HepG2 (cell line): ENCODE measurements around the gene ZSCAN21. TPM values are rescaled to one million over a fixed set of nuclear protein-coding genes. Genes with fewer than 3 reads are reported as not detected.

Experiments used
- AKAP8 ChIP-seq: sonication (generic); formaldehyde crosslinking; IDR thresholded peaks from 2 replicates; pipeline ENCODE4 v1.5.1; 2020; ENCODE audit warnings: mild to moderate bottlenecking, missing genetic modification reagents
- CENPT ChIP-seq: sonication (generic); formaldehyde crosslinking; IDR thresholded peaks from 2 replicates; pipeline ENCODE4 v1.8.0; 2022; ENCODE audit warnings: low read depth, mild to moderate bottlenecking, moderate library complexity, missing genetic modification reagents
- GZF1 ChIP-seq: sonication (generic); formaldehyde crosslinking; IDR thresholded peaks from 2 replicates; pipeline ENCODE4 v1.5.1; 2020; ENCODE audit warnings: mild to moderate bottlenecking, missing genetic modification reagents
- HBP1 ChIP-seq: IDR thresholded peaks from 2 replicates; pipeline ENCODE4 v1.6.1; 2016; ENCODE audit warnings: low read depth, control low read depth
- HNF4A ChIP-seq: sonication (generic); formaldehyde crosslinking; IDR thresholded peaks from 2 replicates; pipeline ENCODE4 v1.4.0; 2020; ENCODE audit warnings: missing genetic modification reagents
- HNRNPUL1 ChIP-seq: fragments of 200-400 bp; formaldehyde crosslinking; IDR thresholded peaks from 2 replicates; pipeline ENCODE4 v1.6.1; 2017; ENCODE audit warnings: low read depth, mild to moderate bottlenecking, low read length, moderate library complexity
- KMT2A ChIP-seq: sonication (generic); formaldehyde crosslinking; IDR thresholded peaks from 2 replicates; pipeline ENCODE4 v1.4.0; 2020; ENCODE audit warnings: missing genetic modification reagents
- MTF1 ChIP-seq: sonication (generic); formaldehyde crosslinking; IDR thresholded peaks from 2 replicates; pipeline ENCODE4 v1.5.0; 2020; ENCODE audit warnings: missing genetic modification reagents
- NFRKB ChIP-seq: fragments of 450-650 bp; IDR thresholded peaks from 2 replicates; pipeline ENCODE4 v1.6.1; 2017
- POLR2A ChIP-seq, 2 experiments: IDR thresholded peaks; 2 replicates each; pipeline ENCODE4 v1.6.1; 2011; ENCODE audit warnings: low read depth in 2 of 2, low read length in 2 of 2, mild to moderate bottlenecking in 1 of 2, moderate library complexity in 1 of 2; ENCODE audit not compliant: insufficient read depth in 1 of 2
- REPIN1 ChIP-seq: sonication (generic); formaldehyde crosslinking; IDR thresholded peaks from 2 replicates; pipeline ENCODE4 v1.8.0; 2022; ENCODE audit warnings: missing genetic modification reagents, low read depth, mild to moderate bottlenecking, borderline replicate concordance
- SMC3 ChIP-seq: IDR thresholded peaks from 2 replicates; pipeline ENCODE4 v1.6.1; 2011; ENCODE audit warnings: low read length, improper control_type of control experiment
- SP2 ChIP-seq: sonication (generic); formaldehyde crosslinking; IDR thresholded peaks from 2 replicates; pipeline ENCODE4 v1.5.1; 2020; ENCODE audit warnings: mild to moderate bottlenecking, missing genetic modification reagents
- TEAD2 ChIP-seq: sonication (generic); formaldehyde crosslinking; IDR thresholded peaks from 2 replicates; pipeline ENCODE4 v1.9.0; 2021; ENCODE audit warnings: missing genetic modification reagents
- ZMAT3 ChIP-seq: sonication (generic); formaldehyde crosslinking; conservative IDR thresholded peaks from 2 replicates; pipeline ENCODE4 v1.7.0; 2021; ENCODE audit warnings: missing genetic modification reagents
- ZNF329 ChIP-seq: sonication (generic); formaldehyde crosslinking; IDR thresholded peaks from 2 replicates; pipeline ENCODE4 v1.9.0; 2021; ENCODE audit warnings: low read depth, mild to moderate bottlenecking, missing genetic modification reagents
- ZNF558 ChIP-seq: sonication (generic); formaldehyde crosslinking; IDR thresholded peaks from 2 replicates; pipeline ENCODE4 v1.9.0; 2022; ENCODE audit warnings: mild to moderate bottlenecking, missing genetic modification reagents, borderline replicate concordance
- ZNF737 ChIP-seq: sonication (generic); formaldehyde crosslinking; IDR thresholded peaks from 2 replicates; pipeline ENCODE4 v1.5.0; 2020; ENCODE audit warnings: missing genetic modification reagents, mild to moderate bottlenecking, borderline replicate concordance
- ZNF746 ChIP-seq: sonication (generic); formaldehyde crosslinking; IDR thresholded peaks from 2 replicates; pipeline ENCODE4 v1.8.0; 2022; ENCODE audit warnings: mild to moderate bottlenecking, missing genetic modification reagents
- ZNF841 ChIP-seq: sonication (generic); formaldehyde crosslinking; IDR thresholded peaks from 2 replicates; pipeline ENCODE4 v1.8.1; 2023; ENCODE audit warnings: missing genetic modification reagents, borderline replicate concordance
- ZNF878 ChIP-seq: sonication (generic); formaldehyde crosslinking; IDR thresholded peaks from 2 replicates; pipeline ENCODE4 v1.8.1; 2023; ENCODE audit warnings: mild to moderate bottlenecking, missing genetic modification reagents, moderate library complexity
- ZZZ3 ChIP-seq: sonication (generic); formaldehyde crosslinking; IDR thresholded peaks from 2 replicates; pipeline ENCODE4 v1.4.0; 2020; ENCODE audit warnings: missing genetic modification reagents, mild to moderate bottlenecking, borderline replicate concordance
- polyA plus RNA-seq, 8 experiments: library from polyadenylated mRNA; depleted of rRNA in 3 of 8; stranded (reverse) in 7 of 8; unstranded in 1 of 8; fragments of >200 nt; fragmentation: Illumina TruSeq in 4 of 8; extraction: Trizol in 4 of 8; gene quantifications; 2 replicates each; pipeline versions ENCODE4 v1.2.1 to v1.2.3, GENCODE V29; 2011 to 2016; ENCODE audit warnings: low read depth in 4 of 8, missing spikeins in 1 of 8, mixed read lengths in 1 of 8; ENCODE audit not compliant: insufficient read depth in 1 of 8
- total RNA-seq, 5 experiments: library from RNA; depleted of rRNA; stranded (reverse); fragments of >200 nt; fragmentation: Illumina TruSeq; extraction: Trizol; gene quantifications; 2 replicates each; pipeline ENCODE4 v1.2.3, GENCODE V29; 2016; ENCODE audit warnings: low read depth in 1 of 5
- TF ChIP-seq, protein P1 (sequence below): sonication (generic); formaldehyde crosslinking; IDR thresholded peaks from 2 replicates; pipeline ENCODE4 v1.4.0; 2020; ENCODE audit warnings: missing genetic modification reagents, borderline replicate concordance
- TF ChIP-seq, protein P2 (sequence below): IDR thresholded peaks from 2 replicates; pipeline ENCODE4 v1.6.1; 2016; ENCODE audit warnings: low read depth

The ZSCAN21 gene
- total and polyA plus RNA-seq, 2 of the 13 experiments (the other 11 are each of a cell fraction or from before 2014, with no cell fraction given), result 7.0 to 10.0 TPM

- TF ChIP-seq, protein P1, sequence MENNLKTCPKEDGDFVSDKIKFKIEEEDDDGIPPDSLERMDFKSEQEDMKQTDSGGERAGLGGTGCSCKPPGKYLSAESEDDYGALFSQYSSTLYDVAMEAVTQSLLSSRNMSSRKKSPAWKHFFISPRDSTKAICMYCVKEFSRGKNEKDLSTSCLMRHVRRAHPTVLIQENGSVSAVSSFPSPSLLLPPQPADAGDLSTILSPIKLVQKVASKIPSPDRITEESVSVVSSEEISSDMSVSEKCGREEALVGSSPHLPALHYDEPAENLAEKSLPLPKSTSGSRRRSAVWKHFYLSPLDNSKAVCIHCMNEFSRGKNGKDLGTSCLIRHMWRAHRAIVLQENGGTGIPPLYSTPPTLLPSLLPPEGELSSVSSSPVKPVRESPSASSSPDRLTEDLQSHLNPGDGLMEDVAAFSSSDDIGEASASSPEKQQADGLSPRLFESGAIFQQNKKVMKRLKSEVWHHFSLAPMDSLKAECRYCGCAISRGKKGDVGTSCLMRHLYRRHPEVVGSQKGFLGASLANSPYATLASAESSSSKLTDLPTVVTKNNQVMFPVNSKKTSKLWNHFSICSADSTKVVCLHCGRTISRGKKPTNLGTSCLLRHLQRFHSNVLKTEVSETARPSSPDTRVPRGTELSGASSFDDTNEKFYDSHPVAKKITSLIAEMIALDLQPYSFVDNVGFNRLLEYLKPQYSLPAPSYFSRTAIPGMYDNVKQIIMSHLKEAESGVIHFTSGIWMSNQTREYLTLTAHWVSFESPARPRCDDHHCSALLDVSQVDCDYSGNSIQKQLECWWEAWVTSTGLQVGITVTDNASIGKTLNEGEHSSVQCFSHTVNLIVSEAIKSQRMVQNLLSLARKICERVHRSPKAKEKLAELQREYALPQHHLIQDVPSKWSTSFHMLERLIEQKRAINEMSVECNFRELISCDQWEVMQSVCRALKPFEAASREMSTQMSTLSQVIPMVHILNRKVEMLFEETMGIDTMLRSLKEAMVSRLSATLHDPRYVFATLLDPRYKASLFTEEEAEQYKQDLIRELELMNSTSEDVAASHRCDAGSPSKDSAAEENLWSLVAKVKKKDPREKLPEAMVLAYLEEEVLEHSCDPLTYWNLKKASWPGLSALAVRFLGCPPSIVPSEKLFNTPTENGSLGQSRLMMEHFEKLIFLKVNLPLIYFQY, result peak; percentile 89; the same call in 1 of the 2 replicates
- TF ChIP-seq HBP1 (CRISPR knock-in tag), result no peak
- TF ChIP-seq CENPT, result no peak
- no peak for TF ChIP-seq ZNF841 (CRISPR knock-in tag)
- no peak for TF ChIP-seq SP2
- TF ChIP-seq SMC3, result peak; percentile 48; the same call in 1 of the 2 replicates
- TF ChIP-seq HNRNPUL1, result no peak
- peak; percentile 92; the same call in 1 of the 2 replicates for TF ChIP-seq ZNF878 (CRISPR knock-in tag)
- TF ChIP-seq MTF1 (CRISPR knock-in tag), result no peak
- no peak for TF ChIP-seq KMT2A (CRISPR knock-in tag)
- no peak for TF ChIP-seq ZNF737 (CRISPR knock-in tag)
- peak; percentile 98 for TF ChIP-seq ZNF746 (CRISPR knock-in tag)
- TF ChIP-seq ZZZ3, result peak; percentile 56; the same call in 1 of the 2 replicates
- TF ChIP-seq TEAD2 (CRISPR knock-in tag), result no peak
- peak; percentile 97 for TF ChIP-seq HNF4A (CRISPR knock-in tag)
- TF ChIP-seq NFRKB, result no peak
- TF ChIP-seq POLR2A (IDR thresholded peaks at IDR 0.05; ENCODE audit: insufficient read depth in 1 of 2, low read depth in 2 of 2, low read length in 2 of 2), result 0 out of 4 replicates have a peak, but pooled peaks of 1 of the 2 experiments have one; percentile 18
- 0 out of 2 replicates have a peak, but pooled peaks have one; percentile 67 for TF ChIP-seq REPIN1 (CRISPR knock-in tag)
- TF ChIP-seq ZMAT3 (CRISPR knock-in tag), result peak; percentile 76
- no peak for TF ChIP-seq GZF1 (CRISPR knock-in tag)
- TF ChIP-seq ZNF329 (CRISPR knock-in tag), result peak; percentile 61; the same call in 1 of the 2 replicates
- TF ChIP-seq ZNF558 (CRISPR knock-in tag), result peak; percentile 55; the same call in 1 of the 2 replicates
- TF ChIP-seq, protein P2, sequence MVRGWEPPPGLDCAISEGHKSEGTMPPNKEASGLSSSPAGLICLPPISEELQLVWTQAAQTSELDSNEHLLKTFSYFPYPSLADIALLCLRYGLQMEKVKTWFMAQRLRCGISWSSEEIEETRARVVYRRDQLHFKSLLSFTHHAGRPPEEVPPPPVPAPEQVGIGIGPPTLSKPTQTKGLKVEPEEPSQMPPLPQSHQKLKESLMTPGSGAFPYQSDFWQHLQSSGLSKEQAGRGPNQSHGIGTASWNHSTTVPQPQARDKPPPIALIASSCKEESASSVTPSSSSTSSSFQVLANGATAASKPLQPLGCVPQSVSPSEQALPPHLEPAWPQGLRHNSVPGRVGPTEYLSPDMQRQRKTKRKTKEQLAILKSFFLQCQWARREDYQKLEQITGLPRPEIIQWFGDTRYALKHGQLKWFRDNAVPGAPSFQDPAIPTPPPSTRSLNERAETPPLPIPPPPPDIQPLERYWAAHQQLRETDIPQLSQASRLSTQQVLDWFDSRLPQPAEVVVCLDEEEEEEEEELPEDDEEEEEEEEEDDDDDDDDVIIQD (CRISPR knock-in tag), result no peak; the same call in none of the 2 replicates
- peak; percentile 18; the same call in 1 of the 2 replicates for TF ChIP-seq AKAP8
Observed at GRCh38 chr7:100003711-100004661, 45.6 kb upstream of the ZSCAN21 start (continued).
